GM19463 (cell line): Measurements from ENCODE around the gene GGT5.
"Not testable (repeated sequence)": the region's sequence is repeated elsewhere in the genome, so short reads cannot be mapped to it uniquely, and the experiment has no call there.

ENCODE experiments used
- ATAC-seq: cut with Tn5 transposase; IDR thresholded peaks from one replicate; pipeline ENCODE4 v1.9.1; 2021; ENCODE audit warnings: mild to moderate bottlenecking, moderate library complexity; ENCODE audit not compliant: unreplicated experiment

The GGT5 gene

DNA sequence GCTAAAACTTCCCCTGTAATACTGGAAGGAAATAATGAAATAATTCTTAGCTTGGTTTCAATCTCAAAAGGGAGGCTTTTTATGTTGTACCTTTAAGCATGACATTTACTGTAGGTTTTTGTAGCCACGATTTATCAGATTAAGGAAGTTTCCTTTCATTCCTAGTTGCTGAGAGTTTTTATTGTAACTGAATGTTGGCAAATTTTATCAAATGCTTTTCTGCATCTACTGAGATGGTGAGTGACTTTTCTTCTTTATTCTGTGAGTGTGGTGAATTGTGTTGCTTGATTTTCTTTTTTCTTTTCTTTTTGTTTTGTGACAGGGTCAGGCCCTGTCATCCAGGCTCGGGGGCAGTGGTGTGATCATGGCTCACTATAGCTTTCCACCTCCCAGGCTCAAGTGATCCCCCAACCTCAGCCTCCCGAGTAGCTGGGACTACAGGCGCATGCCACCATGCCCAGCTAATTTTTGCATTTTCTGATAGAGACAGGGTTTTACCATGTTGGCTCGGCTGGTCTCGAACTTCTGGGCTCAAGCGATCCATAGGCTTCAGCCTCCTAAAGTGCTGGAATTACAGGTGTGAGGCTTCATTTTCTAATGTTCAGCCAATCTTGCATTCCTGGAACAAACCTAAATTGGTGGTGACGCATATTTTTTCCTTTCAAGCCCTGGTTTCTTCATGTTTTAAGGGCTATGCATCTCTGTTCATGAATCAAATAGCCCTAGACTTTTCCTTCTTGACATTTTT lies 37.4 kb downstream of the GGT5 start:
- ATAC-seq: no peak

GRCh38 chr22:24206460-24207263 lies 38.2 kb downstream of the GGT5 start:
- not testable (repeated sequence) for ATAC-seq

- ATAC-seq: no peak
Observed at GRCh38 chr22:24205438-24206195, 39.3 kb downstream of the GGT5 start.

- ATAC-seq: not testable (repeated sequence)
Observed at GRCh38 chr22:24203856-24204255, 41.0 kb downstream of the GGT5 start.

DNA sequence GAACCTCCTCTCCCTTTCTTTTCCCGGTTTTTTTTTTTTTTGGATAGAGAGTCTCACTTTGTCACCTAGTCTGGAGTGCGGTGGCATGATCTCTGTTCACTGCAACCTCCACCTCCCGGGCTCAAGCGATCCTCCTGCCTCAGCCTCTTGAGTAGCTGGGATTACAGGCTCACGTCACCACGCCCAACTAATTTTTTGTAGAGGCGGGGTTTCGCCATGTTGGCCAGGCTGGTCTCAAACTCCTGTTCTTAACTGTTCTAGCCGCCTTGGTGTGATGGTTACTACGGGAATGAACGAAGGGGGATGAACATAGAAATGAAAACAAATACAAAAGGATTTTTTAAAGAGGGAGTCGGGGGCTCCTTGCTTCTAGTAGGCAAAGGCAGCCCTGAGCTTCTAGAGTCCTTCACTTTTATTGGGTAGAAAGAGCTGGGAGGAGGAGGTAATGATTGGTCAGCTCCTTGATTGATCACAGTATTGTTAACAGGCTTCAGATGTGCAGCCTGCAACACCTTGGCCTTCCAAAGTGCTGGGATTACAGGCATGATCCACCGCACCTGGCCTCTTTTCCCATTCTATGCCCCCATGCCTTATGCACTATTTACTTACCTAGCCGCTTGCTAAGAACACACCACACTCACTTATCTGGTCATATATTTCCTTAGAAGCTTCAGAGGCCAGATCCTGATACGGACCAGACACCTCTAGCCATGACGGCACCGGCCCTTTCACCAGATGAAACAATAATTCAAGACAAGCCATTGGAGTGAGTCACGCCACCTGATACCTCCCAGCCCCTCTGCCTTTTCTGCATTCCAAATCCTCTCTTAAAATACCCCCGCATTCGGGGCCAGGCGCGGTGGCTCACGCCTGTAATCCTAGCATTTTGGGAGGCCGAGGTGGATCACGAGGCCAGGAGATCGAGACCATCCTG lies 42.9 kb downstream of the GGT5 start:
- no peak for ATAC-seq

GRCh38 chr22:24200619-24201212 lies 44.2 kb downstream of the GGT5 start:
- ATAC-seq: no peak

- ATAC-seq: no peak
Observed at GRCh38 chr22:24198682-24199052, 46.2 kb downstream of the GGT5 start.

DNA sequence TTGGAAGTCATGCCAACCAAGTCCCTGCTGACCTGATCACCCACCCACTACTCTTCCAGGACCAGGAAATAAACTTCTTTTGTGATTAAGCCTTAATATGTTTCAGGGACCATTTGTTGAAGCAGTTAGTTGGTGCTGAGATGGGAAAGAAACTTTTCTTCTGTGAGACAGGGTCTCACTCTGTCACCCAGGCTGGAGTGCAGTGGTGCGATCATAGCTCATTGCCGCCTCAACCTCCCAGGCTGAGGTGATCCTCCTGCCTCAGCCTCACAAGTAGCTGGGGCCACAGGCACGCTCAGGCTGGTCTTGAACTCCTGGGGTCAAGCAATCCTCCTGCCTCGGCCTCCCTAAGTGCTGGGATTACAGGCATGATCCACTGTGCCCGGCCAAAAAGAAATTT lies 53.0 kb downstream of the GGT5 start:
- ATAC-seq: no peak

DNA sequence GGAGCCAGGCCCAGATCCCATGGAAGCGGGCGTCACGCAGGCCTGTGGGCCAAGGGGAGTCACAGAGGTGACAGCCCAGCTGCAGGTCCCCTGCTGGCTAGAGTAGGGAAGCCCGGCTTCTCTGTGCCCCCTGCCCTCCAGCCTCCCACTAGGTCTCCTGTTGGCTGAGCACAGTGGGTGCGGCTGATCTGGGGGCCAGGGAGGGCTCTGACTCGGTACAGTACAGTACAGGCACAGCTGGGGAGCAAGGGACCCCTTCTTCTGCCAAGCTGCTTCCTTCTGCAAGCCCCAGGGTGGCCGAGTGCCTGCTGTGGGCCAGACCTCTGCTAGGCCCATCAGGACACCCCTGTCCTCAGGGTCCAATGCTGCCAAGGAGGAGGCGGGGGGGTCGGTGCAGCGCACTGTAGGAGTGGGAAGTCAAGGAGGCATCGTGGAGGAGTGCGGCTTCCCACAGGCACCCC lies 53.5 kb downstream of the GGT5 start:
- ATAC-seq: no peak

DNA sequence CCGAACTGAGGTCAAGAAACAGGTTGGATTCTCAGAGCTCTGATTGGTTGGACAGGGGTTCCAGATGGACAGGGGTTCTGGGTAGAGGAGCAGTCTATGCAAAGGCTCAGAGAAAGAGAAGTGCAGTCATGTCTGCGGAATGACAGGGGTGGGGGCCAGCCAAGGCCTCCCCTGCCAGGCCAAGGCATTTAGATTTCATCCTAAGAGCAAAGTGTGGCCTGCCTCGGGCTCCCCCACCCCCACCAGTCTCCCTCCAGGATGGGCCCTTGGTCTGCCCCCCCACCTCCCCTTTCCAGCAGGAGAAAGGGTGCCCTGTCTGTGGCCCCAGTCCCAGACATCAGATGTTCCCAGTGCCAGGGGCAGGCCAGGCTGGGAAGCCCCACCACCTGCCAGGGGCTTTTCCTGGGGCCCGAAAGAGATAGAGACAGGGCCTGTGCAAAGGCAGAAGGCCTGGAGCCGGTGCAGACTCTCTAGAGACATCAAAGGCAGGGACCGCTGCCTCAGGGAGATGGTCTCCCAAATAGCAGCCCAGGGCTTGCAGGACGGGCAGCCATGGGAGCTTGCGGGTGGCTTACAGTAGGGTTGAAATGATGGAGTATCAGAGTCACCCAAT lies 54.2 kb downstream of the GGT5 start:
- no peak for ATAC-seq

GRCh38 chr22:24190159-24190540 lies 54.7 kb downstream of the GGT5 start:
- no peak for ATAC-seq

DNA sequence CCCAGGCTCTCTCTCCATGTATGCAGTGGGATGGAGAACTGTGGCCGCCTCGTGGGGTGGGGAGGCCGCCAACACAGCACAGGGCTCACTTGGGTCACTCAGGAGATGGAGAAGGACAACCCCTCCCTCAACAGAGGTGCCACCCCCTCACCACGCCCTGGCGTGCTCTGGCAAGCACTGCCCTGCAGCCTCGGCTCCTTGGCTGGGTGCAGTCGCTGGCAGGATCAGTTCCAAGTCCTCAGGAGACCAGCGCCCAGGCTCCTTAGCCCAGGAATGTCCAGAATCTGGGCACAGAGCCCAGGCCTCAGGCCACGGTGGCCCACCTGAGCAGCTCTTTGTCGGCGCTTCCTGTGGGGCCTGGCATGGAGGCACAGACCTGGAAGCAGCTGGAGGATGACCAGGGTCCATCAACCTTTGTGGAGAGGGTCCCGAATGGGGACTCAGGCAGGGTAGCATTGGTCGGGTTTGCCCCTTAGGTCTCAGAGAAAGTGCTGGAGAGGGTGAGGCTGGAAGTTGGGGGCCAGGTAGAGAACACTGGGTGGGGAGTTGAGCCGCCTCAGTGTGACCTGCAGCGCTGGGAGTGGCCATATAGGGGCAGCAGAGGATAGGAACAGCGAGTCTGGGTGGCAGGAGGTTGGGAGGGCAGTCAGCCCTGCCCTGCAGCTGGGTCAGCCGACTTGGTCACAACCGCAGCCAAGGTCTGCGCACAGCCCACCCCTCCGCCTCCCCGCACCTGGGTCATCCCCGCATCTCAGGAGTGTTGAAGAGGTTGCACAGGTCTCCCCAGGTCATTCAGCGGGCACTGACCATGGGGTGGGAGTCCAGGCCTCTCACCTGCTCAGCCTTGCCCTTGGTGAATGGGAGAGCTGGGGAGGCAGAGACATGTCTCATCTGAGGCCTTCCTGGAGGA lies 55.4 kb downstream of the GGT5 start:
- no peak for ATAC-seq

- no peak for ATAC-seq
Observed at GRCh38 chr22:24188705-24189248, 56.1 kb downstream of the GGT5 start.

GRCh38 chr22:24187731-24188644 lies 56.9 kb downstream of the GGT5 start:
- no peak for ATAC-seq

- no peak for ATAC-seq
Observed at GRCh38 chr22:24186892-24187670, 57.8 kb downstream of the GGT5 start.

GRCh38 chr22:24186352-24186740 lies 58.5 kb downstream of the GGT5 start:
- ATAC-seq: no peak
